ENCODE results near the gene C4A.

GRCh38 chr6:31956796-31957195, 25.1 kb upstream of the C4A start:
- TF ChIP-seq CTCF (IDR thresholded peaks at IDR 0.05) (no peak), POLR2AphosphoS5 (IDR thresholded peaks at IDR 0.05) (no peak)

Measured in transverse colon (tissue), 4 donors.